ENCODE measurements around the gene HS3ST4.

HS3ST4 gene

GRCh38 chr16:25729188-25729915, 37.6 kb downstream of the HS3ST4 start:
- Histone ChIP-seq H3K4me3 (ENCODE audit: low read depth in 1 of 5, low read length in 5 of 5) (no peak overlapping the region), H3K36me3 (ENCODE audit: control insufficient read depth in 5 of 5, insufficient read depth in 5 of 5, low read length in 5 of 5) (no peaks in the 10 kb centered on the region), H3K27ac (ENCODE audit: low read depth, low read length) (no peak overlapping the region), H3K4me1 (ENCODE audit: control insufficient read depth in 5 of 5, insufficient read depth in 5 of 5, low read length in 5 of 5) (no peaks in the 10 kb centered on the region), H3K9ac (ENCODE audit: low read length in 5 of 5) (no peak overlapping the region), H3K9me3 (ENCODE audit: control insufficient read depth in 5 of 5, low read length in 5 of 5) (no peaks in the 10 kb centered on the region), H3K27me3 (ENCODE audit: control insufficient read depth in 5 of 5, insufficient read depth in 4 of 5, low read length in 5 of 5) (no peaks in the 10 kb centered on the region)

GRCh38 chr16:25730396-25730795, 38.6 kb downstream of the HS3ST4 start:
- Histone ChIP-seq H3K27ac (ENCODE audit: low read depth, low read length) (no peak overlapping the region), H3K27me3 (ENCODE audit: control insufficient read depth in 5 of 5, insufficient read depth in 4 of 5, low read length in 5 of 5) (no peaks in the 10 kb centered on the region), H3K36me3 (ENCODE audit: control insufficient read depth in 5 of 5, insufficient read depth in 5 of 5, low read length in 5 of 5) (no peaks in the 10 kb centered on the region), H3K9me3 (ENCODE audit: control insufficient read depth in 5 of 5, low read length in 5 of 5) (no peaks in the 10 kb centered on the region), H3K4me1 (ENCODE audit: control insufficient read depth in 5 of 5, insufficient read depth in 5 of 5, low read length in 5 of 5) (no peaks in the 10 kb centered on the region), H3K9ac (ENCODE audit: low read length in 5 of 5) (no peak overlapping the region), H3K4me3 (ENCODE audit: low read depth in 1 of 5, low read length in 5 of 5) (no peak overlapping the region)

GRCh38 chr16:25734430-25735385, 42.9 kb downstream of the HS3ST4 start:
- H3K27ac ChIP-seq (ENCODE audit: low read depth, low read length), result no peak overlapping the region
- H3K27me3 ChIP-seq (ENCODE audit: control insufficient read depth in 5 of 5, insufficient read depth in 4 of 5, low read length in 5 of 5), result no peaks in the 10 kb centered on the region
- H3K9ac ChIP-seq (ENCODE audit: low read length in 5 of 5), result no peak overlapping the region
- no peaks in the 10 kb centered on the region for H3K9me3 ChIP-seq (ENCODE audit: control insufficient read depth in 5 of 5, low read length in 5 of 5)
- no peak overlapping the region for H3K4me3 ChIP-seq (ENCODE audit: low read depth in 1 of 5, low read length in 5 of 5)
- no peaks in the 10 kb centered on the region for H3K36me3 ChIP-seq (ENCODE audit: control insufficient read depth in 5 of 5, insufficient read depth in 5 of 5, low read length in 5 of 5)
- no peaks in the 10 kb centered on the region for H3K4me1 ChIP-seq (ENCODE audit: control insufficient read depth in 5 of 5, insufficient read depth in 5 of 5, low read length in 5 of 5)

- Histone ChIP-seq H3K36me3 (ENCODE audit: control insufficient read depth in 5 of 5, insufficient read depth in 5 of 5, low read length in 5 of 5) (no peaks in the 10 kb centered on the region), H3K9ac (ENCODE audit: low read length in 5 of 5) (no peak overlapping the region), H3K27me3 (ENCODE audit: control insufficient read depth in 5 of 5, insufficient read depth in 4 of 5, low read length in 5 of 5) (no peaks in the 10 kb centered on the region), H3K27ac (ENCODE audit: low read depth, low read length) (no peak overlapping the region), H3K4me1 (ENCODE audit: control insufficient read depth in 5 of 5, insufficient read depth in 5 of 5, low read length in 5 of 5) (no peaks in the 10 kb centered on the region), H3K4me3 (ENCODE audit: low read depth in 1 of 5, low read length in 5 of 5) (no peak overlapping the region), H3K9me3 (ENCODE audit: control insufficient read depth in 5 of 5, low read length in 5 of 5) (no peaks in the 10 kb centered on the region)
Observed at GRCh38 chr16:25735645-25736044, 43.9 kb downstream of the HS3ST4 start.

GRCh38 chr16:25747160-25747758, 55.5 kb downstream of the HS3ST4 start:
- Histone ChIP-seq H3K9ac (ENCODE audit: low read length in 5 of 5) (no peak overlapping the region), H3K27me3 (ENCODE audit: control insufficient read depth in 5 of 5, insufficient read depth in 4 of 5, low read length in 5 of 5) (no peaks in the 10 kb centered on the region), H3K4me1 (ENCODE audit: control insufficient read depth in 5 of 5, insufficient read depth in 5 of 5, low read length in 5 of 5) (no peaks in the 10 kb centered on the region), H3K9me3 (ENCODE audit: control insufficient read depth in 5 of 5, low read length in 5 of 5) (peaks cover 0 to 11% (median 0%) of the 10 kb centered on the region in 5 donors), H3K27ac (ENCODE audit: low read depth, low read length) (no peak overlapping the region), H3K36me3 (ENCODE audit: control insufficient read depth in 5 of 5, insufficient read depth in 5 of 5, low read length in 5 of 5) (no peaks in the 10 kb centered on the region), H3K4me3 (ENCODE audit: low read depth in 1 of 5, low read length in 5 of 5) (no peak overlapping the region)

GRCh38 chr16:25748092-25748654, 56.4 kb downstream of the HS3ST4 start:
- H3K9me3 ChIP-seq (ENCODE audit: control insufficient read depth in 5 of 5, low read length in 5 of 5), result peaks cover 0 to 11% (median 0%) of the 10 kb centered on the region in 5 donors
- H3K9ac ChIP-seq (ENCODE audit: low read length in 5 of 5), result no peak overlapping the region
- no peaks in the 10 kb centered on the region for H3K4me1 ChIP-seq (ENCODE audit: control insufficient read depth in 5 of 5, insufficient read depth in 5 of 5, low read length in 5 of 5)
- H3K27me3 ChIP-seq (ENCODE audit: control insufficient read depth in 5 of 5, insufficient read depth in 4 of 5, low read length in 5 of 5), result no peaks in the 10 kb centered on the region
- H3K36me3 ChIP-seq (ENCODE audit: control insufficient read depth in 5 of 5, insufficient read depth in 5 of 5, low read length in 5 of 5), result no peaks in the 10 kb centered on the region
- no peak overlapping the region for H3K27ac ChIP-seq (ENCODE audit: low read depth, low read length)
- no peak overlapping the region for H3K4me3 ChIP-seq (ENCODE audit: low read depth in 1 of 5, low read length in 5 of 5)

GRCh38 chr16:25750488-25751216, 58.9 kb downstream of the HS3ST4 start:
- H3K4me1 ChIP-seq (ENCODE audit: control insufficient read depth in 5 of 5, insufficient read depth in 5 of 5, low read length in 5 of 5), result no peaks in the 10 kb centered on the region
- peaks cover 0 to 11% (median 0%) of the 10 kb centered on the region in 5 donors for H3K9me3 ChIP-seq (ENCODE audit: control insufficient read depth in 5 of 5, low read length in 5 of 5)
- H3K36me3 ChIP-seq (ENCODE audit: control insufficient read depth in 5 of 5, insufficient read depth in 5 of 5, low read length in 5 of 5), result no peaks in the 10 kb centered on the region
- H3K27me3 ChIP-seq (ENCODE audit: control insufficient read depth in 5 of 5, insufficient read depth in 4 of 5, low read length in 5 of 5), result no peaks in the 10 kb centered on the region
- H3K27ac ChIP-seq (ENCODE audit: low read depth, low read length), result no peak overlapping the region
- H3K4me3 ChIP-seq (ENCODE audit: low read depth in 1 of 5, low read length in 5 of 5), result no peak overlapping the region
- no peak overlapping the region for H3K9ac ChIP-seq (ENCODE audit: low read length in 5 of 5)

GRCh38 chr16:25751230-25751835, 59.6 kb downstream of the HS3ST4 start:
- Histone ChIP-seq H3K4me3 (ENCODE audit: low read depth in 1 of 5, low read length in 5 of 5) (no peak overlapping the region), H3K27ac (ENCODE audit: low read depth, low read length) (no peak overlapping the region), H3K27me3 (ENCODE audit: control insufficient read depth in 5 of 5, insufficient read depth in 4 of 5, low read length in 5 of 5) (no peaks in the 10 kb centered on the region), H3K36me3 (ENCODE audit: control insufficient read depth in 5 of 5, insufficient read depth in 5 of 5, low read length in 5 of 5) (no peaks in the 10 kb centered on the region), H3K9me3 (ENCODE audit: control insufficient read depth in 5 of 5, low read length in 5 of 5) (peaks cover 0 to 11% (median 0%) of the 10 kb centered on the region in 5 donors), H3K9ac (ENCODE audit: low read length in 5 of 5) (no peak overlapping the region), H3K4me1 (ENCODE audit: control insufficient read depth in 5 of 5, insufficient read depth in 5 of 5, low read length in 5 of 5) (no peaks in the 10 kb centered on the region)

- Histone ChIP-seq H3K36me3 (ENCODE audit: control insufficient read depth in 5 of 5, insufficient read depth in 5 of 5, low read length in 5 of 5) (no peaks in the 10 kb centered on the region), H3K9ac (ENCODE audit: low read length in 5 of 5) (no peak overlapping the region), H3K4me1 (ENCODE audit: control insufficient read depth in 5 of 5, insufficient read depth in 5 of 5, low read length in 5 of 5) (no peaks in the 10 kb centered on the region), H3K27ac (ENCODE audit: low read depth, low read length) (no peak overlapping the region), H3K9me3 (ENCODE audit: control insufficient read depth in 5 of 5, low read length in 5 of 5) (no peaks in the 10 kb centered on the region), H3K4me3 (ENCODE audit: low read depth in 1 of 5, low read length in 5 of 5) (no peak overlapping the region), H3K27me3 (ENCODE audit: control insufficient read depth in 5 of 5, insufficient read depth in 4 of 5, low read length in 5 of 5) (no peaks in the 10 kb centered on the region)
Observed at GRCh38 chr16:25764466-25764865, 72.7 kb downstream of the HS3ST4 start.

Data from subcutaneous abdominal adipose tissue (tissue), 5 donors.